Hepatocyte (in vitro differentiated cells): ENCODE measurements around the gene NDRG2.

Experiments used
- EZH2phosphoT487 ChIP-seq: fragments of 200-600 bp; sonication (generic); IDR thresholded peaks from one replicate; pipeline ENCODE4 v1.6.1; 2018; ENCODE audit warnings: antibody characterized with exemption, mild to moderate bottlenecking, low read depth, moderate library complexity; ENCODE audit not compliant: unreplicated experiment, severe bottlenecking
- TF ChIP-seq, protein P1 (sequence below): fragments of 200-600 bp; sonication (generic); IDR thresholded peaks from 2 replicates; pipeline ENCODE4 v1.5.1; 2016; ENCODE audit warnings: antibody characterized with exemption, mild to moderate bottlenecking; ENCODE audit not compliant: poor library complexity

DNA sequence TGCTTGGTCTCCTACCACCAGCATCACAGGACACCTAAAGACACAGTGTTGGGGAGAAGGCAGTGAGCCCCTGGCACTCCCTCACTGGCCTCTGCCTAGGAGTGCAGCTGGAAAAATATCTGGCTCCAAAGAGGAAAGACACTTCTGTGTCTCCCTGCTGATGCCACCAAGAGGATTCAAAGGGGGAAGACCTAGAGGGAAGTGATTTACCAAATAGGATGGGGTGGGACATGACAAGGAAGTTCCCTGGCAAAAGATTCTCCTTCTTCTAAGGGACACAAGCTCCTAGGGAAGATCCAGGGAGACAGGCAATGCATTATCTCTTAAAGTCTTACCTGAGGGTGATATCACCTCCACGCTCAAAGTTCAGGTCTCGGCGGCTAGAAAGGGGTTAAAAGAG, 6.1 kb downstream of the NDRG2 start:
- TF ChIP-seq, protein P1, sequence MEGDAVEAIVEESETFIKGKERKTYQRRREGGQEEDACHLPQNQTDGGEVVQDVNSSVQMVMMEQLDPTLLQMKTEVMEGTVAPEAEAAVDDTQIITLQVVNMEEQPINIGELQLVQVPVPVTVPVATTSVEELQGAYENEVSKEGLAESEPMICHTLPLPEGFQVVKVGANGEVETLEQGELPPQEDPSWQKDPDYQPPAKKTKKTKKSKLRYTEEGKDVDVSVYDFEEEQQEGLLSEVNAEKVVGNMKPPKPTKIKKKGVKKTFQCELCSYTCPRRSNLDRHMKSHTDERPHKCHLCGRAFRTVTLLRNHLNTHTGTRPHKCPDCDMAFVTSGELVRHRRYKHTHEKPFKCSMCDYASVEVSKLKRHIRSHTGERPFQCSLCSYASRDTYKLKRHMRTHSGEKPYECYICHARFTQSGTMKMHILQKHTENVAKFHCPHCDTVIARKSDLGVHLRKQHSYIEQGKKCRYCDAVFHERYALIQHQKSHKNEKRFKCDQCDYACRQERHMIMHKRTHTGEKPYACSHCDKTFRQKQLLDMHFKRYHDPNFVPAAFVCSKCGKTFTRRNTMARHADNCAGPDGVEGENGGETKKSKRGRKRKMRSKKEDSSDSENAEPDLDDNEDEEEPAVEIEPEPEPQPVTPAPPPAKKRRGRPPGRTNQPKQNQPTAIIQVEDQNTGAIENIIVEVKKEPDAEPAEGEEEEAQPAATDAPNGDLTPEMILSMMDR, result no peak
- no peak for TF ChIP-seq EZH2phosphoT487
